ENCODE measurements around the gene USF1.
"Not testable (repeated sequence)": the region's sequence is repeated elsewhere in the genome, so short reads cannot be mapped to it uniquely, and the experiment has no call there.

USF1 gene

DNA sequence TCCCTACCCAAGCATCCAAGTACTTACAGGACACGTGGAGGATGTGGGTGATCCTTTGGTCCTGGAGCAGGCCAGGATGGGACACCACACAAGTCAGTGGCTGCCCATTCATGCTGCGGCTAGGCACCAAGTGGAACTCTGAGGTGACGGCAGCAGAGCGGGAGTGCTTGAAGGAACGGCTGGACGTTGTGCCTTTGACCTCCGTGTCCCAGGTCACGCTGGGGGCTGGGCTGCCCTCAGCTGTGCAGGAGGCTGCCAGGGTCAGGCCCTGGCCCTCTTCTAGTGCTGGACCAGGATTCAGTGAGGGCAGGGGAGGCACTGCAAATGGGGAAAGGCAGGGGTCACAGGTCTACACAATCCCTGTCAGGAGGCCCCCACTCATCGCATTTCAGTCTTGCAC, 31.6 kb upstream of the USF1 start:
- DNase-seq = no peak

GRCh38 chr1:161076410-161076809, 30.6 kb upstream of the USF1 start:
- DNase-seq = no peak

GRCh38 chr1:161074676-161075368, 29.0 kb upstream of the USF1 start:
- no peak for DNase-seq

DNA sequence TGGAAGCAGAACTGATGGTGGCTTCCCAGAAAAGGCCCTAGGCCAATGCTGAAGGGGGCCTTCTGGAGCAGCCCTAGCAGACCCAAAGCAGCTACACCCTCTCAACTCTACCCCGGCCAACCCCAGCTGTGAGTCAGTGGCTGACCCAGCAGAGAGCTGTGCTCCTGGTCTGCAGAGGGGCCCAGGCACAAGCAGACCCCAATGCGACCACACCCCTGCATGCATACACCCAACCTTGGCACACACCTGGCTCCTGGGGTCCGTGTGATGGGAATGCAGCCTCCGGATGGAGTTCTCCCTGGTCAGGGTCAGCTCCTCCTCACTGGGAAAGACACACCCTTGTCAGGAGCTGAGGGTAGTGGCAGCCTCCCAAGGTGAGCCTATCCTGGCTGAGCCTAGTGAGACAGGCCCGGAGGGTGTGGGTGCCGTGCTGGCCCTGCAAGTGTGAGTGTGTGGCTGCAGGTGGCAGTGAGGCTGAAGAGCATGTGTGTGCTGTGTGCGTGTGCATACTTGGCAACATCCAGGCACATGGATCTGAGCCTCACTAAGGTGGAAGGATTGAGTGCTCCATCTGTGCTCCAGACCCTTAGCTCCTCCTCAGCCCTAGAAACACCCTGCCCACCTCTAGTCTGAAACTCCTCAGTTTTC, 27.8 kb upstream of the USF1 start:
- no peak for DNase-seq

GRCh38 chr1:161072751-161073449, 27.1 kb upstream of the USF1 start:
- no peak for DNase-seq

GRCh38 chr1:161071886-161072371, 26.2 kb upstream of the USF1 start:
- DNase-seq = peak; percentile 16 to 40

- DNase-seq = no peak
Observed at GRCh38 chr1:161070761-161071160, 25.0 kb upstream of the USF1 start.

GRCh38 chr1:161069731-161070270, 24.0 kb upstream of the USF1 start, which contains the start of gene ARHGAP30:
Gene ARHGAP30 (minus strand): TSS chr1:161069891. CDS start chr1:161069624, 267 bp downstream.
- peak; percentile 77 to 82 for DNase-seq

DNA sequence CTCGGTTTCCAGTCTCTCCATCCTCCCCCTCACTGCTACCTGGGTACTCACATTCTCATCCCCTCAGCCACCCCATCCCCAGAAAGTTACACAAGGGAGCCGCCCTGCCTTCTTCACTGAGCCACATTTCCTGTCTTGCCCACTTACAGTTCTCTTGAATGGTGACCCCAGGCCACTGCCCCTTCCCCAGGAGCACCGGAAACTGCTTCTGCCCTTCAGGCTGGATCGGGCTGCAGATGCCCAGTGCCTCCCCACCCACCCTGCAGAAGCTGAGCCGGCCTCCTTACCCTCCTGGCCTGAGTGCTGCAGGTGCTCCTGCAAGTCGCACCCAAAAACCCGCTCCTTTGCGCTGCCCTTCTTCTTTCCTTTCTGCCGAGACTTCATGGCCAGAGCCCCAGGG, 23.5 kb upstream of the USF1 start:
- DNase-seq = no peak

- peak; percentile 59 to 93 for DNase-seq
Observed at GRCh38 chr1:161068306-161069234, 22.8 kb upstream of the USF1 start.

GRCh38 chr1:161066694-161067093, 20.9 kb upstream of the USF1 start:
- no peak for DNase-seq

- DNase-seq = not testable (repeated sequence)
Observed at GRCh38 chr1:161065681-161066080, 19.9 kb upstream of the USF1 start.

GRCh38 chr1:161063936-161064335, 18.2 kb upstream of the USF1 start:
- DNase-seq = not testable (repeated sequence)

DNA sequence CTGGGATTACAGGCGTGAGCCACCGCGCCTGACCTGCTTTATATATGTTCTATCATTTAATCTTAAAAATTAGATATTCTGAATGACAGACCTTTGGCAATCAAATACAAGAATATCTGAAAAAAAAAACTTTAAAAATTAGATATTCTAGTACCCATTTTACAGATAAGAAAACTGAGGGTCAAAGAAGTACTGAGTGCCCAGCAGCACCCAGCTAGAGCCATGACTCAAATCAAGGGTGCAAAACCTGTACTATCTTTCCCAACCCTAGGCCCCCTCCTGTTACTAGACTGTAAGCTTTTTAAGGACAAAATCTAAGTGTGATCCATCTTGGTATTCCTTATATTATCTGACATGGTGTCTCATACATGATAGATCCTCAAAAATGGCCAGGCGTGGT, 15.6 kb upstream of the USF1 start:
- no peak for DNase-seq

- no peak for DNase-seq
Observed at GRCh38 chr1:161059293-161059692, 13.5 kb upstream of the USF1 start.

GRCh38 chr1:161054805-161055204, 9.0 kb upstream of the USF1 start:
- no peak for DNase-seq

DNA sequence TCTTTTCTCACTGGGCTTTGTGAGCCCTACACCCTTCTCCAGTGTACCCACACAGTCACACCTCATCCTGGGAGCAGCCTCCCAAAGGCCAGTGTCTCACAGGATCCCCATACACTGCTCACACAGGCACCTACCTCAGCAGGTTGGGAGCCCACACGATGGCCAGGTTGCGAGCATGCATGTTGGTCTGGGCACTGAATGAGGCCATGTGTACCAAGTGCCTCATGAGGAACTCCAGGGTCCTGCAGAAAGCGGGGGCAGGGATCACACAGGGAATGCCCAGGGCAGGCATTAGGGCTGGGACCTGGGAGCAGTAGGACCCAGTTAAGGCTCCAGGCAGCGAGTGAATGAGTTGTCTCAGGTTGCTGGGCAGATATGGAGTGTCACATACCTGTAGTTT, 8.5 kb upstream of the USF1 start:
- DNase-seq = no peak

DNA sequence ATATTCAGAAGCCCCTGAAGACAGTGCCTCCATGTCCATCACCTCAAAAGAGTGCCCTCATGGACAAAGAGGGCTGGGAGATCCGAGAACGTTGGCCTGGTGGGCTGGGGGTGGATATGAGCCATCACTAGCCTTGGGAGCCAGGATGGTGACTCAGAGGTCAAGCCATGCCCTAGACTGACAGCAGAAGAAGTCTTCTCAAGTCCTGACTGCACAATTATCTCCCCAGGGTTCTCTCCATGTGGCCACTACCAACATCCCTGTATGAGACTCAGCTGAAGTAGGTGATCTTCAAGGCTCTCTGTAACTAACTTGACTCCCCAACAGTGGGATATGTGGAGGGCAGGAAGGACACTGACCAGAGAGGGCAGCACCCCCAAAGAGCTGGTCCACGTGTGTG, 7.1 kb upstream of the USF1 start:
- no peak for DNase-seq

DNA sequence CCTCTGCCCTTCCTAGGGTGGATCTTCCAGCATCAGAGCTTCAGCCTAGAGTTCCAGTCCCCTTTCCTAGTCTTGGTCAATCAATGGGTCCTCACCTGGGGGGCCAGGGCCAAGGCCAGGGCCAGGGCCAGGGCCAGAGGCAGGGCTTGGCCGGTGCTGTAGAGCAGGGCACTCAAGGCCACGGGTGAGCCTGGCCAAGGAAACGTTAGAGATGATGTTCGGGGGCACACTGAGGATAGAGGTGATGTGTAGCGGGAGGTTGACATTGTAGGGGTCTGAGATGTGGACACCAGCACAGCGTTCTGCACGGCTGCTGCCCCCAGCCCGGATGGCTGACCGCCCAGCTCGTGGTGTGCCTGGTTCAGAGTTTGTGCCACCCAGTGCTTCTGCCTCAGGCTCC, 5.4 kb upstream of the USF1 start:
- no peak for DNase-seq

DNA sequence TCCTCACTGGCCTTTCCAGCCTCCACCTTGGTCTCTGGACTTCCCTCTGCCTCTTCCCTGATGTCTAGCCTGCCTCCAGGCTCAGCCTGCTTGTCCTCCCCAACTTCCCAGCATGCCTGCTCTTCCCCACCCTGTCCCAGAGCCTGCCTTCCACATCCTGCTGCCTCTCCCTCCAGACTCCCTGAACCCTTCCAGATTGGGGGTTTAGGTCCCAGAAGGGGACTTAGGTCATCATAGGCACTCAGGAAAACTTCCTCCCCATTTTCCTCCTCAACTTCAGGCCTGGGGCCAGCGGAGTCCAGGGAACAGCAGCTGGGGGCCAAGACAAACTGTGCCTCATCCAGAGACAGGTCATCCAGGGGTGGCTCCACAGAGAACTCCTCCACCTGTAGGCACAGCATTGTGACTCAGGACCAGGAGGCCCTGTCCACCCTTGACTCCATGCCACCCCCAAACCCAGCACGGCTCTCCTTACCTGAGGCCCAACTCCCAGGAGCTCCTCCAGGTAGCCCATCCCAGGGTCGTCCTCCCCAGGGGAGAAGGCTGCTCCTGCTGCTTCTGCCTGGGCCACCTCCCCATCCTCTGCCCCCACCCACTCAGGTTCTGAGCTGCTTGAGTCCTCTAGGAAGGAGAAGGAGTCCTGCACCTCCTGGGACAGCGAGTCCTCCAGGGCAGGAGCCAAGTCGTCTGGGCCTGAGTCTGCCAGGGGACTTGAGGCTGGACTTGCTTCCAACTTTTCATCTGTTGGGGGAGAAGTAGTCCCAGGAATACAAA, 3.4 kb upstream of the USF1 start:
- DNase-seq = no peak

All from bone marrow (tissue), 2 donors.